Measurements from ENCODE around the gene CCR5AS.
"Not testable (repeated sequence)": the region's sequence is repeated elsewhere in the genome, so short reads cannot be mapped to it uniquely, and the experiment has no call there.

Gene CCR5AS

DNA sequence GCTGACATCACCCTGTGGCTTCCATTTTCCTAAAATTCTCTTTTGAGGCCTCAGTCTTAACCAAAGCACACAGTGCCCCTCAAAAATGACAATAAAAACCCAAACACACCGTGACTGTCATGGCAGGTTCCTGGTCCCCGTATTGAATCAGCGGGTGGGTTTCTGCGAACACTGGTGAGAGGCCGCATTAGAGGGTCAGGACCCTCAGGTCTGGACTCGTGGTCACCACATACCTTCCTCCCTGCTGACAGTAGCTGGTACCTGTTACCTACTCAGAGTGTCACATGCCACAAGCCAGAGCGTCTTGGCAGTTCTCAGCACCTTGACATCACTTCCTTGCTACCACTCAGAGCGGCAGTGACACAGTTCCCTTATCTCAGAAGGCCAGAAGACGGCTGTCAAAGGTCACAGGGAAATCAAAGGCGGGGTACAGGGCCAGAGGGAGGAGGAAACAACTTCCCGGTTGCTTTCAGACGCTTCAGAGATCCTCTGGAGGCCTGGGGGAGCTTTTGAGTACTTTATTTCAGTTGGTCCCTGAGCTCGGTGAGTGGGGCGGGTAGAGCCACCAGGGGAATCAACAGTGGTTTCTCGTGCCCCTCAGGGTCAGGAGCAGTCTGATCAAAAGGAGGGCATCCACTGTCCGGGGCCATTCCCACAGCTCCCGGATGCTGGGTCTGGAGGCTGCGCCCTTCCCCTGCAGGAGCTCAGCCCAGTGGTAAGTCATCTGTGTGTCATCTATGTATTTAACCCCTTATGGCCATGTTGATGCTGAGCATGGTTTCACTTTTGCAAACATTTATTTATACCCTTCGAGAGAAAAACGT is at the start of gene CCR5AS, which contains the start of gene CCRL2:
CCR5AS (minus strand) TSS at position 279 of the 824 bp plus-strand sequence.
CCRL2 (plus strand) TSS at position 472 of the 824 bp plus-strand sequence. CDS start 821 bp downstream, outside the sequence.
- DNase-seq (ENCODE audit: extremely low read depth in 1 of 2, low read depth in 1 of 2), result no peak

DNA sequence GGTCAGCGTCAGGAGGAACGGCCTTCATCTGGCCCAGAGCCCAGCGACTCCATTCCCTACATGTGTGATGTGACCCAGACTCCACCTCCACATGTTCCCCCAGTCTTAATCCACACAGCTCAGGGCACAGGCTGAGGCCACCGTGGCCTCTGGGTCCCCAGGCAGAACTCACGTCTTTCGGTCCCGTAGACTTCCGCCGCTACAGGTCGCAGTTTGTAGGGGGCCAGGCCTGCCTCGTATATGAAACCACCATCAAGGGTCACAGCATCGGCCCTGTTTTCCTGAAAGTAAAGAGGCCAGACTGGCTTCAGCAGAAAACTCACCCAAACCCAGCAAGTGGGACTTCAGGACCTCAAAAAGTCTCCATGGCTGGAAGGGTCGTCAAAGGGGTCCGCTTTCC is 49.3 kb upstream of the CCR5AS start:
- DNase-seq (ENCODE audit: extremely low read depth in 1 of 2, low read depth in 1 of 2), result no peak

DNA sequence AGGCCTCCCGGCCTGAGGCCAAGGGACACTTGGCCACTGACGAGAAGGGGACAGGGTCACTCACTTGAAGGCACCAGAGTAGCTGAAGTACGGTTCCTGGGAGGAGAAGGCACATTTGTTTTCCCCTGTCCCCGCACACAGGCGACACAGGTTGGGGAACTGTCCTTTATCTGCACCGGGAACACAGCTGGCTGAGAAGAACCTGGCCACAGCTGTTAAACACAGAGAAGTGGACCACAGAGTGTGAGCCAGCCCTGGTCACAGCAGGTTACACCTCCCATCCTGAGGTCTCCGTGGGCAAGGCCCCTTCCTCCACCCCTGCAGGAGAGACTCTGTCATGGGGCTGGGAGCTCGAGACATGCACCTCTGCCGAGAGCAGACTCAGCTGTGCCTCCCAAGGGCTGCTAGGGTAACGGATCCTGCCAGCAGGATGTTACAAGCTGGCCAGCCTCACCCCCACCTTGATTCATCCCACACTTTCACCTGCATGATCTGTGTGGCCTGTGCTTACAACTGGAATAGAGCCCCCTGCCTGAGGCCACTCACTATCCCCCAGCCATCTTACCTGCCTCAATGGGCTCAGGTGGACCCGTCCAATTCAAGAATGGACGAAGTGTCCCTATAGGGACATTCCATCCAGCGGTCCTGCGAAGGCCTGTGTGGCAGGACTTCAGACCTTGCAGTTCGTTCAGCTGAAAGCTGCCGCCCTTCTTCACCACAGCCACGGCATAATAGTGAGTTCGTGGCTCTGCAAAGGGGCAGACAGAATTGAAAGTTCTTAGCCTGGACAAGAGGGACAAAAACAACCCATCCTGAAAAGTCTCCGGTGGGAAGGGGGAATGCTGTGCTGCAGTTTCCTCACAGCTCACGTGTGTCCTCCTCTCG is 48.6 kb upstream of the CCR5AS start:
- no peak for DNase-seq (ENCODE audit: extremely low read depth in 1 of 2, low read depth in 1 of 2)

DNA sequence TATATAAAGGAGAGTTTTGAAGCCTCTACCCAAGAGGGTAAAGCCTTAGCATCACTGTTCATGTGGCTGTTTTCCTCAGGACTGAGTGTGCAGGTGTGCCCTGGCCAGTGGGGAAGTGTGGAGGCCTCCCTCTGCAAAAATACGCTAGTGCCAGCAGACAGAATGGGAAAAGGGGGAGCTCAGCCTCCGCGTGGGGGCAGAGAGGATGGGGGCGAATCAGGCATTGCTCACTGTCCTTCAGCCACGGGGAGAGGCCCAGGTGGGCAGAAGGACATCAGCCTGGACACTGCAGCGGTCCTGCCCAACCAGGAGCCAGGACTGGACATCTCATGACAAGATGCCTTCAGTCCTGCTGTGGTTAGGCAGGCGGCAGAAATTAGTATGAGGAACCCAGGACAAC is 47.7 kb upstream of the CCR5AS start:
- no peak for DNase-seq (ENCODE audit: extremely low read depth in 1 of 2, low read depth in 1 of 2)

DNA sequence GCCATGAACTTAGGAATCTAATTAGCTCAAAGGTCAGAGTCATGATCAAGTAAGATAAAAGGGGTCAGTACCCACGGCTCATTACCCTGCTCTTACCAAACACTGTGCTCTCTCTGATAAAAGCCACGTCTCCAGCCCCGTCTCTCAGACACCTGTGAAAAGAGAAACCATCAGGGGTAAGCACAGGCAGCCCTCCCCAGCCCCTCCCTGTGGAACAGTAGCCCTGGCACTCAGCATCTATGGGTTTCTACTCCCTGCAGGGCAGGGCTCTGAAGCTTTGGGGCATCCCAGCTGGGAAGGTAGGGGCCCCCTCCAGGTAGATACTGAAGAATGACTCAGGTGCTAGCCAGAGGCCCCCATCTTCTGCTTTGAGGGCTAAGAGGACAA is 47.3 kb upstream of the CCR5AS start:
- no peak for DNase-seq (ENCODE audit: extremely low read depth in 1 of 2, low read depth in 1 of 2)

DNA sequence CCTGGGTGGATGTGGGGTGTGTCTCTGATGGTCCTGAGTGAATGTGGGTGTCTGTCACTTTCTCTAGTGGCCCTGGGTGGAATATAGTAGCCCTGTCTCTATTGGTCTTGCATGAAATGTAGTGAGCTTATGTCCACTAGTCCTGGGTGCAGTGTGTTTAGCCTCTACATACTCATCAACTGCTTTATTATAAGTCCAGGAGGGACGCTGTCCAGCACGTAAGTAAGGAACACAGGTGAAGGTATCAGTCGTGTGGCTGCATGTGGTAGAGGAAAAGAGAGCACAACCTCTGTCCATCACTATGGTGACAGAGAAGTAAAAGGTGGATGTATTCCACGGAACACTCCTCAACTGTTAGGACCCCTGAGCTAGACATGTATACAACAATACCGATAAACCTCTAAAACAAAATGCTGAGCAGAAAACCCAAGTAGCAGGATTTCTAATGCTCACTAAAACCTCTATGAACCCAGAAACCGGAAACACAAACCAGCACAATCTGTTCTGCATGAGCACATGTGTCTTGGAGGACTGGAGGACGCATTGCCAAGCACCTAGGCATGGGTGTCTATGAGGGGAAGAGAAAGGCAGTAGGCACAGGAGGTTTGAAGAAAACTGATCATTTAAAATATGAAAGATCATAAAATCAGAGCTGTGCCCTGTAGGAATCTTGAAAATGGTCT is 46.8 kb upstream of the CCR5AS start:
- no peak for DNase-seq (ENCODE audit: extremely low read depth in 1 of 2, low read depth in 1 of 2)

DNA sequence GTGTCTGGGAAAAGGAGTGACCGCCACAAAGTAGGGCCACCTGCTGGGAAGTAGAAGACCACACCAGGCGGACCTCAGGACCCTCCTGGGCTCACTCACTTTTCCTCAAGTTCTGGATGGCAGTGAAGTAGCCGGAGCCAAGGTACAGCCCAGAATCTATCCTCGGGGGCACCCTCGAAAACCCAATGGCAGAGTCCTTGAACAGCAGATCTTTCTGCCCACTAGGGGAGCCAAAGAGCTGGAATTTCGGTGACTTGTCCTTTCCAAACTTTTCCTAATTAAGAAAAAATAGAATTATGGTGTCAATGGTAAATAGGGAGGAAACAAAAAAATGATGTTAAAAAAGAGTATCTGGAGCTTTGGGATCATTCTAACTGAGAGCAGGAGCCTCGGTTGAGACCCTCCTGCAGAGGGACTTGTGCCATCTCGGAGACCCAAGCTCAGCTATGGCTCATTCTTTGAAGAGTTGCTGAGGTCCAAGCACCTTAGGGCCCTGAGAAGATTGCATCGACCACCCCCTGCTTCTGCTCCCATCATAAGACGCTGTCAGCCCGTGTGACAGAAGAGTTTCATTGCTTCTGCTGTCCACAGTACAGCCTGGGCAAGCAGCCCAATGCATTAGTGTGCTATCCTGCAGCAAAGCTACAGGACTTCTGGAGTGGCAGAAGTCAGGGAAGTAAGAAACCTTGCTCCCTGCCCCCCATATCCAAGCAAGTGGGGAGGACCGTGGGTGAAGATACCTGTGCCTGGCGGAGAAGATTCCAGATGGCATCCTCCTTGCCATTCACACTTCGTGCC is 43.1 kb upstream of the CCR5AS start:
- DNase-seq (ENCODE audit: extremely low read depth in 1 of 2, low read depth in 1 of 2), result no peak

DNA sequence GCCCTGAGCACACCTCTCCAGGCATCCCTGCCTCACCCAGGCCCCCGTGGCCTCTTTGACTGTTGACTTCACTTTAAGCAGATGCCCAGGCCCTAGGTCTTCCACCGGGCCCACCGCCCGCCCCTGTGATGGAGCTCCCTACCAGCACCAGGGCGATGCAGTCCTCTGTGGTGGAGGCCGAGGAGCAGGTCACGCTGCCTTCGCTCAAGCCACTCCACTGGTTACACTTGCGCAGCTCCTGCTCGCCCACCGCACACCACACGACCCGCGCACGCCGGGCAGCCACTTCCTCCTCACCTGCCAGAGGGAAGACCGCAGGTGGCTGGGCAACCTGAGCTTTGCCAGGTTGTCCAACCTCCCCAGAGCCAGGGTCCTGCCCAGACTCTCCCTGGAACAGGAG is 41.9 kb upstream of the CCR5AS start:
- no peak for DNase-seq (ENCODE audit: extremely low read depth in 1 of 2, low read depth in 1 of 2)

DNA sequence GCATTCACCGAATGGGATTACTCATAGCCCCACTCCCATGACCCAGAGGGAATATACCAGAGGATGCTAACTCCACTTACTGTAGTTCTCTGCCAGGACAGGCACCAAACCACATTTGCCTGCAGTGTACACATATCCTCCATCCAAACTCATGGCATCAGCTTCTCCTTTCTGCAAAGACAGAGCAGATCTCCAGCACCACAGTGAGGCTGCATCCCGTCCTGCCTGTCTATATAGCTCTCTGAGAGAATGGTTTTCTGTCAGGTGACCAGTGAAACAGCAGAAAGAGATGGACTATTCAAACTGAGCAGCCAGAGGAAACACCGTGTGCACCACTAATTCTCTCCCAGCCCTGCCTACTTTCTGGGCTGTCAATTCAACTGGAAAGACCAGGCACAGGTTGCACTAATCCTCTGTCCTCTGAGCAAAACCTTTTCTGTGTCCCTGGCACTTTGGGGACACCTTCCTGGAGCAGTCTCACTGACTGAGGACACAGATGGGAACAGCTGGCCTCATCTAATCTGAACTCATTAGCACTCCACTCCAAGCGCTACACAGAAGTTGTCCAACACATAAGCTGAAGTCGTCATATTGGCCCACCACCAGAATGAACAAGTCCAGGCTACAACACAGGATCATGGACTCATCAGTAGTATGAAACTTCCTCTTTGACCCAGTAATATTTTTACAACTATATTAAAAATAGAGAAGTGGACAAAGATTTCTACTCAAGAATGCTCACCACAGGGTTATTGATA is 40.5 kb upstream of the CCR5AS start:
- DNase-seq (ENCODE audit: extremely low read depth in 1 of 2, low read depth in 1 of 2), result no peak

DNA sequence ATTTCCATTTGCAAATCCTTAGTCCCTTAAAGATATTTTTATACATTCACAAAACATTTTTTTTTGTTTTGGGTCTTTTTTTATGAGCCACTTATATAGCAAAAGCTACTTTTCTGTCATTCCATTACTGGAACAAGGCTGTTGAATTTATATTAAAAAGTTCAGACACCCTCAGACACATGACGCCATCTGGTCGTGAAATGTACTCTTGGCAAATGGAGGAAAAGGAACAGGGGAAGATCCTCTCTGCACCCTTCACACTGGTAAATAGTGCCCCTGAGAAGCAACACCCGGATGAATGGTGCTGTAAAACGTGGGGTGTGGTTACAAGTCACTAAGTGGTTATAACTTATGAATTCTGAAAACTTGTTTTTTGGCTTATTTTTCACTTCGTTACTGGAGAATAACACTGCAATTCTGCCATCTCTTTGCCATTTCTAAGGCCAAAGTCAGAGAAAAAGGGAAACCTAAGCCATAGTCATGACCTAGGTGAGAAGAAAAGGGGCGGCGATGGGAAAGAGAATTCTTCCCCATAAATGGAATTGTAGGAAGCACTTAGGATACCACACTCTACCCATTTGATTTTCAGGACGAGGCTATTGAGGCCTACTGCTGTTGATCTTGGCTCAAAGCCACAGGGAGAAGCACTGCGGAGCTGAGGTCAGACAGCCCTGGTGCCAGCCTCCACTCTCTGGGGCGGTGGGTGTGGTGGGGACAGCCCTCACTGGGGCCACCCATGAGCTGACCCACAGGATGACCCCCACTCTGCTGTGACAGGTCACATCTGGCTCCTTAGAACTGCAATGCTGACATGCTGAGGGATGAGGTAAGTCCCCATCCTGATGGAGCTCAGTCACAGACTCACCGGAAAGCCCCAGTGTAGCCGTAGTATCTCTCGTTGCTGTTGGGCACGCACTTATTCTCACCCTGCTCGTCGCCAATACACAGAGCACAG is 36.0 kb upstream of the CCR5AS start:
- DNase-seq (ENCODE audit: extremely low read depth in 1 of 2, low read depth in 1 of 2), result no peak

DNA sequence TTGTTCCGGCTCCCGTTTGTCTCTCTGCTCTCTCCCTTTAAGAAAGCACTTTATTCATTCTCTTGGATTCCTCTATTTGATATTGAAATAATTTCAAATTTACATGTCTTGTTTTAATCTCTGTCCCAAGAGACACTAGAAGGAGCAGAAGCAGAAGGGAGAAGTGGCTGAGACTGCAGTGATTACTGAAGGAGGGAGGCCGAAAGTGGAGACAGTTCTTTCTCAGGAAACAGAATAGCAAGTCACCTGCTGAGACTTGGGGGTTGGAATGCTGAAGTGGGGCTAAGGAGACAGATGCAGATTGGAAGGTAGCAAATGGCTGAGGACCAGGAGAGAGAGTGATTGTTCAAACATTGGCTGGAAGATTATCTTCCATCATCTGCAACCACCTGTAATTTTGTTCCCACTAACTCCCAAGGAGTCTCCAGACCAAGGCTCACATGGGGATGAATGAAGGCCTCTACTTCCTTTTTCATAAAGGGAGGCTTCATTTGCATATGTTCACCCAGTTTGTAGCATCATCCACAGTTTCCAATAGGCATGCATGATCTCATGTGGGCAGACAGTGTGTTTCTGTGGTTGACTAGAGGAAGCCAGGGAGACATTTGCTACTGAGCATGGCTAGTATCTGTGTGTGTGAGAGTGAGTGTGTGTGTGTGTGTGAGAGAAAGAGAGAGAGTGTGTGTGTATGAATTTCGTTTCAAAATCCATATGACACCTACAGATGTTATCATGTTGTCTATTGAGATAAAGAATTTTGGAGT is 33.8 kb upstream of the CCR5AS start:
- DNase-seq (ENCODE audit: extremely low read depth in 1 of 2, low read depth in 1 of 2), result peak in 1 of 2 donors; percentile 32

DNA sequence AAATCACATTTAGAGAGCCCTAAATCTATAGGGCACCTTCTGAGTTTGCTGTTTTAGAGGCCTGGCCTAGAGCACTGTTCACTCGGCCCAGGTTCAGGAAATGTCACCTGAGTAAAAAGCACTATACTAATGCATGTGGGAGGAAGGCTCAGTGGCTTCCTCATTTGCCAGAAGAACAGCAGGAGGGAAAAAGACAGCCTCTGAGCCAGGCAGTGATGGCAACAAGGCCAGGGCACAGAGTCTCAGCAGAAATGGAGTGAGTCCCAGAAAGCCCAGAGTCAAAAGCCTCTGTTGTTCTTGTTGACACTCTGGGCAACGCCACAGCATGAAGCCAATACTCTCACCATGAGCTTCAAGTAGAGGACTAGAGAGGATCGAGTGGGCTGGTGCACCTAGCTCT is 32.0 kb upstream of the CCR5AS start:
- DNase-seq (ENCODE audit: extremely low read depth in 1 of 2, low read depth in 1 of 2), result no peak

DNA sequence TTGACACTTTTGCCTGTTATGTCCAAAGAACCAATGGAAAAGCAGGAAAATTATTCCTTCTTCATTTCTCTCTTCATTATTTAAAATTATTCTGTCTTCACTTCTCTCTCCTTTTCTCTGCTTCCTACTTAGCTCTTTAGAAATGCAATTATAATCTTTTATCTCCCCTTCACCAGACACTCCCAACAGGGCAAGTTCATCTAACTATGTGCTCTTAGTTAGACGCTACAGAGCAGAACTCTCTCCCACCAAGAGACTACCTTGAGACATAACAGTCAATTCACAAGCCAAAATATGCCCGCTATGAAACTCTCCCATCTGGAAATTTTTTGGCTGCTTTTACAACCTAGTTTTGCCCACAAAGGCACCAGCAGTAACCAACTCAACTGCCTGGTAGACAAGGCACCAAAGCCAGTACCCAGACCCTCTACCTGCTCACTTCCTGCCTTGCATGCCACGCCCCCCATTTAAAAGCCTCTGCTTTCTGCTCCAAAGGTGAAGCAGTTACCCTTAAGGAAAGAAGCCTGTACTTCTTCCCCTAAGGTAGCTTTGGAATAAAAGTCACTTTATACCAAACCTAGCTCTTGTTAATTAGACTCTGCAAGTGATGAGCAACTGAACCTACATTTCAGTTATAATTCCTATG is 28.3 kb upstream of the CCR5AS start:
- no peak for DNase-seq (ENCODE audit: extremely low read depth in 1 of 2, low read depth in 1 of 2)

DNA sequence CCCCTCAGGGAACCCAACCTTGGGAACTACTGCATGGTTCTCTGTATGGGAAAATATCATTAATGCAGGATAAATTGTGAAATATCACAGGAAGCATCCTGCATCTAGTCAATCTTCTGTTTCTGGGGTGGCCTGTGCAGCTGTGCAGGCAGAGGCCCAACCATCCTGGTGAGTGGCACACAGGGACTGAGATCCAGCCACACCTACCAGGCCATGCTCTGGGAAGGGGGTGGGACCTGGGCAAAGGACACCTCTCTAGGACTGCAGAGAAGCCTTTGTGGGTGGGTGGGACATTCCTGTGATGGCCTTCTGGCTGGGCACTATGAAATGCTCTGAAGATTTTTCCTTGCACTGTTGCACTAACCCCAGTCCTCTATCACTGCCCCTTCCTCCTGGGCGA is 27.0 kb upstream of the CCR5AS start:
- DNase-seq (ENCODE audit: extremely low read depth in 1 of 2, low read depth in 1 of 2), result no peak

DNA sequence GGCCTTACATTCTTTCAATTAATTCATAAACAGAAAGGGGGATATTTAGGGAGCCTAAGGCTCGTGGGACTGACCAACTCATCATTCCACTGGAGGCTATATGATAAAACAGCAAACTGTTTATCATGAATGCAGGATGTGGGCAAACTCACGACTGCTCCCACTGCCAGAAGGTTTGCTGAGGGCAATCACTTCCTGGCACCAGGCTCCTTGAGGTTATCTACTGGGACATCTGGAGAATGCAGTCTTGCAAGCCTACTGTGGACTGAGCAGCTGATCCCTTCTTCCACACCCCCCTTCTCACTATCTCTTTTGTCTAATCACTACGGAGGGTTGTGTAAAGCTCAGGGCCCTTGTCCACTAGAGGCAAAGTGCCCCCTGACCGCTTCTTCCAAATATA is 26.3 kb upstream of the CCR5AS start:
- DNase-seq (ENCODE audit: extremely low read depth in 1 of 2, low read depth in 1 of 2), result not testable (repeated sequence)

DNA sequence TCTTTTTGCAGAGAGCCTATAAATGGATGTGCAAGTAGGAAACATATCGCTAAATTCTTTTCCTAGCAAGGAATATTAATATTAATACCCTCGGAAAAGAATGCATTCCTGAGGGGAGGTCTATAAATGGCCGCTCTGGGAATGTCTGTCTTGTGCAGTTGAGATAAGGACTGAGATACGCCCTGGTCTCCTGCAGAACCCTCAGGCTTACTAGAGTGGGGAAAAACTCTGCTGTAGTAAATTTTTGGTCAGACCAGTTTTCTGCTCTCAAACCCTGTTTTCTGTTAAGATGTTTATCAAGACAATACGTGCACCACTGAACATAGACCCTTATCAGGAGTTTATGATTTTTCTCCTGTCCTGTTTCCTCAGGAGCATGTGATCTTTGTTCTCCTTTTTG is 25.0 kb upstream of the CCR5AS start:
- DNase-seq (ENCODE audit: extremely low read depth in 1 of 2, low read depth in 1 of 2), result not testable (repeated sequence)

DNA sequence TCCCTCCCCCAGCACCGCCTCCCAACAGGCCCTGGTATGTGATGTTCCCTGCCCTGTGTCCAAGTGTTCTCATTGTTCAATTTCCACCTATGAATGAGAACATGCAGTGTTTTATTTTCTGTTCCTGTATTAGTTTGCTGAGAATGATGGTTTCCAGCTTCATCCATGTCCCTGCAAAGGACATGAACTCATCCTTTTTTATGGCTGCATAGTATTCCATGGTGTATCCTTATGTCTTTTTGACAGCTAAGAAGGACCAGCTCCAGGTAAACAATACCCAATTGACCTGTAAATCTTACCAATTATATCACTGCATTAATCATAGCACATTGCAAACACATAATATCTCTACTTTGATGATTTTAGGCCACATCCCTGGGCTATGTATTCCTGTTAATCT is 24.0 kb upstream of the CCR5AS start:
- DNase-seq (ENCODE audit: extremely low read depth in 1 of 2, low read depth in 1 of 2), result not testable (repeated sequence)
